ENCODE results near the gene SDCCAG8.

SDCCAG8 gene

DNA sequence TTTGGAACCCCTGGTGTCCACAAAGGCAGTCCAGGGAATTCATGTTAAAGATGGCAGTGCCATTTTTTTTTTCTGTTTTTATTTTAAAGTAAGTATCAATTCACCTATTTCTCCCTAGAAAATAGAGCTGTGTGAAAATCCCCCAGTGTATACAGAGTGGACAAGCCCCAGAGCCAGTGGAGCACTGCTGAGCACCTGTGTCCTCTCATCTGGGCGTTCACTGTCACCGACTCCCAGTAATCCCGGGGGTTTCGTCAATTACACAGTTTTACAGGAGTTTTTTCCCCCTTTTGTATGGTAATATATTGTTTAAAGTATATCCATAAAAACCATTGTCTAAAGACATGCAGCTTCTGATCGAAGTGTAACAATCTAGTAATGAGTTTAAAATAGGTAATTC lies 175.8 kb downstream of the SDCCAG8 start:
- TF ChIP-seq ZFX (IDR thresholded peaks at IDR 0.05; ENCODE audit: borderline replicate concordance) = no peak
- TF ChIP-seq, protein P1, sequence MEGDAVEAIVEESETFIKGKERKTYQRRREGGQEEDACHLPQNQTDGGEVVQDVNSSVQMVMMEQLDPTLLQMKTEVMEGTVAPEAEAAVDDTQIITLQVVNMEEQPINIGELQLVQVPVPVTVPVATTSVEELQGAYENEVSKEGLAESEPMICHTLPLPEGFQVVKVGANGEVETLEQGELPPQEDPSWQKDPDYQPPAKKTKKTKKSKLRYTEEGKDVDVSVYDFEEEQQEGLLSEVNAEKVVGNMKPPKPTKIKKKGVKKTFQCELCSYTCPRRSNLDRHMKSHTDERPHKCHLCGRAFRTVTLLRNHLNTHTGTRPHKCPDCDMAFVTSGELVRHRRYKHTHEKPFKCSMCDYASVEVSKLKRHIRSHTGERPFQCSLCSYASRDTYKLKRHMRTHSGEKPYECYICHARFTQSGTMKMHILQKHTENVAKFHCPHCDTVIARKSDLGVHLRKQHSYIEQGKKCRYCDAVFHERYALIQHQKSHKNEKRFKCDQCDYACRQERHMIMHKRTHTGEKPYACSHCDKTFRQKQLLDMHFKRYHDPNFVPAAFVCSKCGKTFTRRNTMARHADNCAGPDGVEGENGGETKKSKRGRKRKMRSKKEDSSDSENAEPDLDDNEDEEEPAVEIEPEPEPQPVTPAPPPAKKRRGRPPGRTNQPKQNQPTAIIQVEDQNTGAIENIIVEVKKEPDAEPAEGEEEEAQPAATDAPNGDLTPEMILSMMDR (IDR thresholded peaks at IDR 0.05) = no peak
- no peak overlapping the region for H3K27ac ChIP-seq

DNA sequence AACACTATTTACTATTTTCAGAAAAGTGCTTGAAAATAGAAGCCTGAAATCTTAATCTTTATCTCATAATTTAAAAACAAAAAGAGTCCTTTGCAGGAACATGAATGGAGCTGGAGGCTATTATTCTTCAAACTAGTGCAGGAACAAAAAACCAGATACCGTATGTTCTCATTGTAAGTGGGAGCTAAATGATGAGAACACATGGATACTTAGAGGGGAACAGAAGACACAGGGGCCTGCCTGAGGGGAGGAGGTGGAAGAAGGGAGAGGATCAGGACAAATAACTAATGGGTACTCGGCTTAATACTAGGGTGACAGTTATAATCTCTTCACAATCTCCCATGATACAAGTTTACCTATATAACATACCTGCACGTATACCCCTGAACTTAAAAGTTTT lies 176.3 kb downstream of the SDCCAG8 start:
- H3K27ac ChIP-seq = no peak overlapping the region
- TF ChIP-seq, protein P1 (IDR thresholded peaks at IDR 0.05) = no peak
- no peak for TF ChIP-seq ZFX (IDR thresholded peaks at IDR 0.05; ENCODE audit: borderline replicate concordance)

DNA sequence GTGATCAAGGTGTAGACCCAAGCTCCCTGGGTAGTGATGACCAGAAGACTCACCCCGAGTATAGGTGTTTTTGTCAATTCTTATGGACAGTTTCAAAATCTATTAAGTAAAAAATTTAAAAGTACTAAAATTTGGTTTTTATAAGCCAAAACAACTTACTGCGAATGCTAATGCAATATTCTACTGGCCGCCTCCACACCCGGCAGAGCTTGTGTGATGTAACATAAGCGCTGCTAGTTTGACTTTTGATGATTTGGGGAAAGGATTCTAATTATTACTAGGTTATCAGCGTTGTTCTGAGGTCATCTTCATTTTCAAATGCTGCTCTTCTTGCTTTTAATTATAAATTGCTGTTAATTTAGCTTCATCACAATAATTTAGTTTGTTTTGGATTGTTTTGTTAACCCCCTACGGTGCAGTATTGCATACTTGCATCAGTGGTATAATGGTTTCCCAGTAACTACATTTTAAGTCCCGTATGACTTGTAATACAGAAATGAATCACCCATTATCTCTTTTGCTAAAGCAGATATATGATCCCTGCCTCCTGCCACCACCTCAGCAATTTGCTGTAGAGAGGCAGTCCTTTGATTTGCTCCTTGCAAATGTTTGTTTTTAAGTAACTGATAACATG lies 178.0 kb downstream of the SDCCAG8 start:
- TF ChIP-seq ZFX (IDR thresholded peaks at IDR 0.05; ENCODE audit: borderline replicate concordance) = no peak
- H3K27ac ChIP-seq = peak overlapping the region; percentile 60

DNA sequence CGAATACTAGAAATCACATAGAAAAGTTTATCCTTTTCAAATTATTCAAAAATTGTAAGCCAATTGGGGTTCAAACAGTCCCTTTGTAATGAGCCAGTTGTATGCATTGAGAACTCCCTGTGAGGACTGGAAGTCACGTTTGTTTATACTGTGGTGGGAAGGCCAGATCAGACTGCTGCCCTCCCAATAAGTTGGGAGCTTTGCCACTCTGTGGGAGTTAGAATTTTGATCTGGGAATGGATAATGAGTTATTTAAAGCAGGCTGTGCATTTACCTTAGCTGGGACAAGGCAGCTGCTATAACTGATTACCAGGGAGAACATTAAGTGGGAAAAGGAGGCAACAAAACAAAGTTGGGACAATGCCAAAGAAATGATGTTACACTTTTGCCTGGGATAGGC lies 178.8 kb downstream of the SDCCAG8 start:
- H3K27ac ChIP-seq = no peak overlapping the region
- TF ChIP-seq, protein P1 (IDR thresholded peaks at IDR 0.05) = no peak
- TF ChIP-seq ZFX (IDR thresholded peaks at IDR 0.05; ENCODE audit: borderline replicate concordance) = no peak

DNA sequence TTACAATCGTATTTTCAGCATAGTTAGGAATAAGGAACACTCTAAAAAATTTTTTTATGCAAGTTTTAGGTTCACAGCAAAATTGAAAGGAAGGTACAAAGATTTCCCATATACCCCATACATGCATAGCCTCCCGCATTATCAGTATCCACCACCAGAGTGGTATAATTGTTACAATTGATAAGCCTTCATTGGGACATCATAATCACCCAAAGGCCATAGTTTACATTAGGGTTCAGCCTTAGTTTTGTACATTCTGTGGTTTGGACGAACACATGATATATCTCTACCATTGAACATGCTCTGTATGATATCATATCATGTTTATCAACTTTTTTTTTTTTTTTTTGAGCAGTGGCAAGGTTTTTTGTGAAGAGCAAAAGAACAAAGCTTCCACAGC lies 180.0 kb downstream of the SDCCAG8 start:
- TF ChIP-seq, protein P1 (IDR thresholded peaks at IDR 0.05) = no peak
- TF ChIP-seq ZFX (IDR thresholded peaks at IDR 0.05; ENCODE audit: borderline replicate concordance) = no peak
- H3K27ac ChIP-seq = no peak overlapping the region

DNA sequence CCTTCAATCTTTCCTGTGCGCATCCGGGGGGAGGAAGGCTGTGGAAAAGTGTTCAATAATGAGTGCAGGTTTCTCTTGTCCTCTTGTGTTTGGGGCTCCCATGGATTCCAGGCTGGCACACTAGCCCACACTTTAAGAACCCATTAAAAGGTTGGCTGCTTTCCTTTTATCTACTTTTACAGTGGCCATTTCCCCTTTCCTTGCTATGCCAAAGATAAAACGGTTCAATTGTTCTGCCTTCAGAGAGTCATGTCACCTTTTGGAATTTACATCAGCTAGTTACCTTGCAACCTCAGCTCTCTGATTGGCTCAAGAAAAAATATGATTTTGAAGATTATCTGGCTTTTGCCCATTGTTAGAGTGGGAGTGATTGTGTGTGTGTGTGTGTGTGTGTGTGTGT lies 182.3 kb downstream of the SDCCAG8 start:
- H3K27ac ChIP-seq = no peak overlapping the region
- no peak for TF ChIP-seq ZFX (IDR thresholded peaks at IDR 0.05; ENCODE audit: borderline replicate concordance)
- TF ChIP-seq, protein P1 (IDR thresholded peaks at IDR 0.05) = no peak

DNA sequence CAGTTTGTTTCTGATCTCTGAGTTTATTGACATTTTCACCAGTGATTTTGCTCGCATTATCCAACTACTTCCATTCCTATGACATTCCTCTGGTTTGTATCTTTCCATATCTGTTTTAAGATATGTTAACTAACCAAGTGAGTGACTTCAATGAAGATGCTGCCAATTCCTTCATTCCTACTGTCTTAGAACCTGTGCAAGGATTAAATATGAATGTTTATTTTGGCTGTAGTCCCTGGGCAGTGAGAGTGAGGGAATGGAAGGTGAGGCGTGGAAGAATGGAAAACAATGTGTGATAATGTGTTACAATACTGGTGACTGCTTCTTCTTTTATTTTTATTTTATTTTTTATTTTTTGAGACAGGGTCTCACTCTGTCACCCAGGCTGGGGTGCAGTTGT lies 183.0 kb downstream of the SDCCAG8 start:
- H3K27ac ChIP-seq = no peak overlapping the region

More for the DNA sequence above, 183.0 kb downstream of the SDCCAG8 start:
- TF ChIP-seq, protein P1 (IDR thresholded peaks at IDR 0.05) = no peak
- no peak for TF ChIP-seq ZFX (IDR thresholded peaks at IDR 0.05; ENCODE audit: borderline replicate concordance)
